ENCODE measurements around the gene HOXA5. TPM values are rescaled to one million over a fixed set of nuclear protein-coding genes. Genes with fewer than 3 reads are reported as not detected.
A peak's percentile ranks its signal among the peaks of the same experiment; 100 is the strongest.

Gene HOXA5
- total and polyA plus RNA-seq, 2 donors (not counting 3 experiments of a cell fraction or from before 2014, with no cell fraction given) = 18.6 to 18.8 TPM

- Histone ChIP-seq H3K9me1 (replicated peaks; ENCODE audit: control insufficient read depth, extremely low read depth, insufficient read depth, low read length) (no peaks in the 10 kb centered on the region), H3K4me1 (ENCODE audit: control insufficient read depth, extremely low read depth, insufficient read depth, low read length) (peaks cover 90% of the 10 kb centered on the region), H2AFZ (ENCODE audit: low read depth, low read length) (peak within 1 kb of the TSS; percentile 6), H3K36me3 (ENCODE audit: control insufficient read depth in 2 of 2, extremely low read depth in 1 of 2, insufficient read depth in 2 of 2, low read length in 2 of 2) (peaks cover 0 to 3% of the 10 kb centered on the region in 2 experiments), H3K27me3 (ENCODE audit: control insufficient read depth in 2 of 2, insufficient read depth in 2 of 2, low read length in 2 of 2) (no peaks in the 10 kb centered on the region), H3K4me3 (replicated peaks in 1 of 3; ENCODE audit: insufficient read depth in 1 of 3, low read depth in 1 of 3, low read length in 3 of 3) (peak within 1 kb of the TSS; percentile 35 to 92 (median 45)), H3K9ac (replicated peaks; ENCODE audit: extremely low read depth, insufficient read depth, low read length) (peak within 1 kb of the TSS; percentile 71), H3K79me2 (ENCODE audit: control insufficient read depth, insufficient read depth, low read length) (peaks cover 89% of the 10 kb centered on the region), H3K27ac (ENCODE audit: insufficient read depth, low read depth, low read length) (peak within 1 kb of the TSS; percentile 93), H4K20me1 (replicated peaks; ENCODE audit: control insufficient read depth, extremely low read depth, insufficient read depth, low read length) (no peaks in the 10 kb centered on the region), H3K4me2 (ENCODE audit: insufficient read depth, low read length) (peak within 1 kb of the TSS; percentile 74), H3K9me3 (replicated peaks; ENCODE audit: control insufficient read depth, insufficient read depth, low read length) (no peaks in the 10 kb centered on the region)
- intact Hi-C loops (cut with micrococcal nuclease) (loop anchor here (2.0 to 5.0 kb wide), 2 partner anchors 62 to 731 kb away; partner anchors contain the start of gene HOXA9), dilution Hi-C loops (cut with MboI; ENCODE audit: extremely low pct_ligation_motif_present, low sequenced_read_pairs) (no loop called here)
- peak; percentile 66 for FAIRE-seq
- TF ChIP-seq MAX (IDR thresholded peaks at IDR 0.05; ENCODE audit: insufficient read depth, insufficient read length) (no peak), MYC (IDR thresholded peaks at IDR 0.05; ENCODE audit: low read depth, low read length) (no peak), POLR2A (IDR thresholded peaks at IDR 0.05; ENCODE audit: low read depth, low read length) (no peak), GATA2 (IDR thresholded peaks at IDR 0.05; ENCODE audit: insufficient read depth, insufficient read length, low read depth, low read length) (no peak), EZH2 (IDR thresholded peaks at IDR 0.05; ENCODE audit: borderline replicate concordance, low read depth, low read length, severe bottlenecking) (no peak), FOS (IDR thresholded peaks at IDR 0.05; ENCODE audit: borderline replicate concordance, insufficient read depth, low read length) (no peak)
- POLR2A ChIA-PET = no interaction called here
- CTCF ChIA-PET = no interaction called here
- DNase-seq (ENCODE audit: low read depth, low spot score) = peak; percentile 86
- BruUV-seq (replicated peaks) = no TSS peak
These were observed 40.7 kb downstream of the HOXA5 start, which contains the start of gene HOXA2 for GRCh38 chr7:27102581-27103442. TSS of gene HOXA2 (minus strand) at chr7:27102683. CDS start at chr7:27102500, 183 bp downstream.
